ENCODE results near the gene AK5. TPM values are rescaled to one million over a fixed set of nuclear protein-coding genes. Genes with fewer than 3 reads are reported as not detected.

AK5 gene
- polyA plus RNA-seq, 1 donor (not counting 4 experiments of a cell fraction or from before 2014, with no cell fraction given): 0.30 TPM

DNA sequence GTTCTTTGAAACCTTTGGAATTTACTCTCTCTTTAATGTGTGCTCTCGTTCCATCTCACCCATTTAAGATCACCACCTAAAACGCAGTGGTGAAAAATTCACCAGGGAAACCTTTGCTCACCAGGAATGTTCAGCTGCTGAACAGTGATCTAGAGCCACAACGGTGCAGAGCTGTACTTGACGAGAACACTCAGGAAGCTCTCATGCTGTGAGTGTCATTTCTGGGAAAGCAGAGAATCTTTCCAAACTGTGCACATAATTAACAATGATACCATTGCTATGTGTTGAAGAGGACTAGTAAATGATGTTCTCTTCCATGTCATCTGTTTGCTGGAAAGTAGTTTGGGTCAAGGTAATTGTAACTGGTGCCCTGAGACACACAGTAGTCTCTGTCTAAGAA lies 283.5 kb downstream of the AK5 start:
- peaks cover 14 to 20% of the 10 kb centered on the region in 2 experiments for H3K36me3 ChIP-seq (ENCODE audit: control insufficient read depth in 2 of 2, extremely low read depth in 1 of 2, insufficient read depth in 2 of 2, low read length in 2 of 2)
- DNase-seq (ENCODE audit: low read depth, low spot score): no peak

DNA sequence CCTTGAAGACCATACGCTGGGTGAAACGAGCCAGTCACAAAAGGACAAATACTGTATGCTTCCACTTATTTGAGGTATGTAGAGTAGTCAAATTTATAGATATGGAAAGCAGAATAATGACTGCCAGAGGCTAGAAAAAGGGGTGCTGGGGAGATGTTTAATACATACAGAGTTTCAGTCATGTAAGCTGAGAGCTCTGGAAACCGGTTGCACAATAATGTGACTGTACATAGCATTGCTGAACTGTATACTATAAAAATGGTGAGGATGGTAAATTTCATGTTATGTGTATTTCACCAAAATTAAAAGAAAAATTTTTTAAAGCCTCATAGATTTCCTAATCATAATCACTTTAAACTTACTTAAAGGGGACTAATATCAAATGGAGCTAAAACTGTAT lies 289.8 kb downstream of the AK5 start:
- Histone ChIP-seq H4K20me1 (ENCODE audit: control insufficient read depth, extremely low read depth, insufficient read depth, low read length) (no peaks in the 10 kb centered on the region), H3K36me3 (ENCODE audit: control insufficient read depth in 2 of 2, extremely low read depth in 1 of 2, insufficient read depth in 2 of 2, low read length in 2 of 2) (peaks cover 7 to 30% of the 10 kb centered on the region in 2 experiments), H3K27me3 (ENCODE audit: control insufficient read depth, extremely low read depth, insufficient read depth, low read length) (no peaks in the 10 kb centered on the region), H3K9me3 (ENCODE audit: control insufficient read depth, low read depth, low read length) (no peaks in the 10 kb centered on the region), H3K9ac (ENCODE audit: control insufficient read depth, extremely low read depth, insufficient read depth, low read length) (no peak overlapping the region), H3K4me2 (ENCODE audit: control insufficient read depth, extremely low read depth, insufficient read depth, low read depth, low read length) (no peak overlapping the region), H2AFZ (ENCODE audit: control insufficient read depth, low read length) (no peak overlapping the region), H3K4me1 (ENCODE audit: control insufficient read depth, extremely low read depth, insufficient read depth, low read length) (no peaks in the 10 kb centered on the region), H3K79me2 (ENCODE audit: control insufficient read depth, insufficient read depth, low read length) (no peaks in the 10 kb centered on the region), H3K4me3 (ENCODE audit: control insufficient read depth in 2 of 3, extremely low read depth in 1 of 3, insufficient read depth in 2 of 3, low read depth in 1 of 3, low read length in 3 of 3) (no peak overlapping the region), H3K9me1 (ENCODE audit: control insufficient read depth, extremely low read depth, insufficient read depth, low read length) (no peaks in the 10 kb centered on the region), H3K27ac (ENCODE audit: control insufficient read depth, insufficient read depth, low read length) (no peak overlapping the region)
- DNase-seq (ENCODE audit: low read depth, low spot score) (no peak), FAIRE-seq (no peak)
- dilution Hi-C loops (cut with MboI; ENCODE audit: extremely low pct_ligation_motif_present, low sequenced_read_pairs): no loop called here
- TF ChIP-seq, protein P1, sequence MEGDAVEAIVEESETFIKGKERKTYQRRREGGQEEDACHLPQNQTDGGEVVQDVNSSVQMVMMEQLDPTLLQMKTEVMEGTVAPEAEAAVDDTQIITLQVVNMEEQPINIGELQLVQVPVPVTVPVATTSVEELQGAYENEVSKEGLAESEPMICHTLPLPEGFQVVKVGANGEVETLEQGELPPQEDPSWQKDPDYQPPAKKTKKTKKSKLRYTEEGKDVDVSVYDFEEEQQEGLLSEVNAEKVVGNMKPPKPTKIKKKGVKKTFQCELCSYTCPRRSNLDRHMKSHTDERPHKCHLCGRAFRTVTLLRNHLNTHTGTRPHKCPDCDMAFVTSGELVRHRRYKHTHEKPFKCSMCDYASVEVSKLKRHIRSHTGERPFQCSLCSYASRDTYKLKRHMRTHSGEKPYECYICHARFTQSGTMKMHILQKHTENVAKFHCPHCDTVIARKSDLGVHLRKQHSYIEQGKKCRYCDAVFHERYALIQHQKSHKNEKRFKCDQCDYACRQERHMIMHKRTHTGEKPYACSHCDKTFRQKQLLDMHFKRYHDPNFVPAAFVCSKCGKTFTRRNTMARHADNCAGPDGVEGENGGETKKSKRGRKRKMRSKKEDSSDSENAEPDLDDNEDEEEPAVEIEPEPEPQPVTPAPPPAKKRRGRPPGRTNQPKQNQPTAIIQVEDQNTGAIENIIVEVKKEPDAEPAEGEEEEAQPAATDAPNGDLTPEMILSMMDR (optimal IDR thresholded peaks at IDR 0.05 in 1 of 3, IDR thresholded peaks at IDR 0.05 in 1 of 3, conservative IDR thresholded peaks at IDR 0.05 in 1 of 3; ENCODE audit: extremely low read depth in 1 of 3, insufficient read depth in 2 of 3, low read length in 3 of 3): no peak
- no peak for TF ChIP-seq EZH2 (IDR thresholded peaks at IDR 0.05; ENCODE audit: low read length)

More for the DNA sequence above, 283.5 kb downstream of the AK5 start:
- peaks cover 10% of the 10 kb centered on the region for H3K4me1 ChIP-seq (ENCODE audit: control insufficient read depth, extremely low read depth, insufficient read depth, low read length)
- no peak overlapping the region for H3K9ac ChIP-seq (ENCODE audit: control insufficient read depth, extremely low read depth, insufficient read depth, low read length)
- FAIRE-seq: no peak
- H3K9me3 ChIP-seq (ENCODE audit: control insufficient read depth, low read depth, low read length): no peaks in the 10 kb centered on the region
- no peaks in the 10 kb centered on the region for H3K27me3 ChIP-seq (ENCODE audit: control insufficient read depth, extremely low read depth, insufficient read depth, low read length)
- no peaks in the 10 kb centered on the region for H3K9me1 ChIP-seq (ENCODE audit: control insufficient read depth, extremely low read depth, insufficient read depth, low read length)
- dilution Hi-C loops (cut with MboI; ENCODE audit: extremely low pct_ligation_motif_present, low sequenced_read_pairs): no loop called here
- H2AFZ ChIP-seq (ENCODE audit: control insufficient read depth, low read length): no peak overlapping the region
- H3K79me2 ChIP-seq (ENCODE audit: control insufficient read depth, insufficient read depth, low read length): no peaks in the 10 kb centered on the region
- no peak overlapping the region for H3K27ac ChIP-seq (ENCODE audit: control insufficient read depth, insufficient read depth, low read length)
- H3K4me3 ChIP-seq (ENCODE audit: control insufficient read depth in 2 of 3, extremely low read depth in 1 of 3, insufficient read depth in 2 of 3, low read depth in 1 of 3, low read length in 3 of 3): no peak overlapping the region
- H3K4me2 ChIP-seq (ENCODE audit: control insufficient read depth, extremely low read depth, insufficient read depth, low read depth, low read length): no peak overlapping the region
- H4K20me1 ChIP-seq (ENCODE audit: control insufficient read depth, extremely low read depth, insufficient read depth, low read length): no peaks in the 10 kb centered on the region
- TF ChIP-seq, protein P1 (optimal IDR thresholded peaks at IDR 0.05 in 1 of 3, IDR thresholded peaks at IDR 0.05 in 1 of 3, conservative IDR thresholded peaks at IDR 0.05 in 1 of 3; ENCODE audit: extremely low read depth in 1 of 3, insufficient read depth in 2 of 3, low read length in 3 of 3): no peak
- no peak for TF ChIP-seq EZH2 (IDR thresholded peaks at IDR 0.05; ENCODE audit: low read length)
